T-helper 2 cell (primary cell): ENCODE data around the gene GRID2.
"Not testable (repeated sequence)": the region's sequence is repeated elsewhere in the genome, so short reads cannot be mapped to it uniquely, and the experiment has no call there.

Source experiments
- DNase-seq, 5 experiments: peaks; one replicate each; pipeline versions ENCODE4 v3.0.0 to v3.0.0-alpha.2; 2012 to 2022

Gene GRID2

DNA sequence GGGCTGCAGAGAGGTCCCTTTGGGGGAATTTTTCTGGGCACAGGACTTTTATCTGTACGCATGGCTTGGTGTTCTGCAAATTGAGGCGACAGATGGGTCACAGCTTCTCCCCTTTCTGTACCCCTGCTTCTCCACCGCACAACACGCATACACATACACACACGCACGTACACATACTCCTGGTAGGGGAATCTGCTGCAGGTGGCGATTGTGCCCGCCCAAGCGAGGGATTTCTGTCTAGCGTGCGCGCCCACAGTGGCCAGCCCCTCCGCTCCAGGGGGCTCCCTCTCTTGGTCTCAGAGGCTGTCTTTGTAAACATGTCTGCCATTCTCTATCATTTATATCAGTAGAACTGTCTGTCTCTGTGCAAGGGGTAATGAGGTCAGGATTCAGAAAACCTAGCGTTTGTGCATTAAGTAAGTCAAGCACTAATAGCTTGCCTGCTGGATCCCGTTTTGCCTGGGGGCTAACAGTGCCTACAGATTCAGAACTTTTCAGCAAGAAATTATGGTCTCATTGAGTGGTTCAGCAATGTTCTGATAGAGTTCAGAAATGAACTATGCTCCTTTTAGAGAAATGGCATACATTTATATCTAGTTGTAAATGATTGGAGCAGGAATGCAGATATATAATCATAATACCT, 2.2 kb downstream of the GRID2 start:
- no peak for DNase-seq

DNA sequence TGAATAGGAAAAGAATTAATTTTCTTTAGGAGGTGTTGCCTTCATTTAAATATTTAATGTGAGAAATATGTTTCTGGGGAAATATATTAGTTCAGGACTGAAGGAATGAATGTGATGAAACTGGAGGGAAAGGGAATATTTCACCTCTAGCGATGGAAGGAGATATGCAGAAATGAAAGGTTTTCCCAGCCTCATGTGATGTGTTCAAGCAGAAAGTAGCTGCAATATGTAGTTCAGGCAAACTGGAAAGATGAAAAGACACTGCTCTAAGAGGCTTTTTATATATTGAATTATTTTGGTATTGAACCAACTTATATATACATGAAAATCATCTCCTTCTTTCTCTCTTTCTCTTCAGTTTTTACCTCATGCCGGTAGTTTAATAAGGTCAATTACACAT, 3.4 kb downstream of the GRID2 start:
- no peak for DNase-seq

DNA sequence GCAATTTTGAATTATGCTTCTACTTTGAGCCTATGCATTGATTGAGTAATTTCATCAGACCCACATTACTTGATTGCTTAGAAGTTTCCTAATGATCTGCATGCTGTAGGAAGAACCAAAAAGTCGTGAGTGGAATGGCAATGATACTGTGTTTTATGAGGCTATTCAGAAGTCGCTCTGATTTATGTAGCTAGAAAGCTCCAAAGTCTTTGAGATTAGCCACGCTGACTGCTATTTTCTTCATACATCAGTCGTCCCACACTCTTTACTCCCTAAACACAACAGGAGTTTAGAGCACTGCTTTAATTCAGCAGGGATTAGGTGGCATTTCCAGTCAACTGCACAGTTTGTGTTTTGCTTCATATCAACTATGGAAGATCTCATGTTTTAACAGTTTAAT, 4.1 kb downstream of the GRID2 start:
- DNase-seq = no peak

GRCh38 chr4:92317047-92317446, 13.3 kb downstream of the GRID2 start:
- no peak for DNase-seq

GRCh38 chr4:92328095-92328494, 24.3 kb downstream of the GRID2 start:
- no peak for DNase-seq

DNA sequence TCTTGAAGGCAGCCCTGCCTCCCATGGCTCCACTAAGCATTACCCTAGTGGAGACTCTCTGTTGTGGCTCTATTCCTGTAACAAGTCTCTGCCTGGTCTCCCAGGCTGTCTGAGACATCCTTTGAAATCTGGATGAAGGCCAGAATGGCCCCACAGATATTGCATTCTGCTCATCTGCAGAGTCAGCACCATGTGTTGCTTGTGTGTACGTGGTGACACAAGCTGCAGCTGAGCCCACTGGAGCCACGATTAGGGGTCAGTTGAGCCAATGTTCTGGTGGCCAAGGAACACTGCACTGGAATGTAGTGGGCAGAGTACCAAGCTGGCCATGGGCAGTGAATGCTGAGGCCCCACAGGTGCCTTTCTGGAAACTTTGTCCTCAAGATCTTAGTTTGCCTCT, 29.2 kb downstream of the GRID2 start:
- DNase-seq = no peak

DNA sequence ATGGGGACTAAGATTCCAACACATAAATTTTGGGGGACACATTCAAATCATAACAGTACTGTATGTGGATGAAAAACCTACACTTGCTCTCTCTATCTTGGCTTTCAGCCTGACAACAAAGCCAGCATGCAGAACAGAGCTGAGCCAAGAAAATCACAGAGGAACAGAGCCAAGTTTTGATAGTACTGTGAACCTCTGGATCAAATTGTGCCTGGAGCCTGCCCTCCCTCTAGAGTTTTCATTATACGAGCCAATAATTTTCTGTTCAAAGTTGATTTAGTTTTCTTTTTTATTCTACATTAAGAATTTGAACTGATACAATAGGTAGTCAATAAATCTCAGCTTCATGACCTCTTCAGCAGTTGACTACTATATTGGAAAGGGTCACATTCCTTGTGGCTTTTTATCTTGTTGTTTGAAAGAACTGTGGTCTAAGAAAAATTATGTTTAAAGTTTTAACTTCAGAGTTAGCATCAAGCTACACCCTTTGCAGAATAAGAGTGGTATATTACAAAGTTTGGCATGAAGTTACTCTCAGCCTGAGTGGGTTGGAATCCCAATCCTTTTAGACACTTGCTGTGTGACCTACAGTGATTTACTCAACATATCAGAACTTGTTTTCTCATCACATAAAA, 31.1 kb downstream of the GRID2 start:
- no peak for DNase-seq

GRCh38 chr4:92339676-92340075, 35.9 kb downstream of the GRID2 start:
- no peak for DNase-seq

- no peak for DNase-seq
Measured at GRCh38 chr4:92344216-92344615, 40.5 kb downstream of the GRID2 start.

DNA sequence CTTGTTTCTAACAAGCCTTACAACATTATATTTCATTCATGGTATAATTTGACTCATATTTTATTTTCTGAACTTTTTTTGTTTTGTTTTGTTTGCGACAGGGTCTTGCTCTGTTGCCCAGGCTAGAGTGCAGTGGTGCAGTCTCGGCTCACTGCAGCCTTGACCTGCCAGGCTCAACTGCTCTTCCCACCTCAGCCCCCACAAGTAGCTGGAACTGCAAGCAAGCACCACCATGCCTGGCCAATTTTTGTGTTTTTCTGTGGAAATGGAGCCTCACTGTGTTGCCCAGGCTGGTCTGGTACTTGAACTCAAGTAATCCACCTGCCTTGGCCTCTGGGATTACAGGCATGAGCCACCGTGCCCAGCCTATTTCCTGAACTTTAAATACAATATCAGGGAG, 42.5 kb downstream of the GRID2 start:
- DNase-seq = no peak

DNA sequence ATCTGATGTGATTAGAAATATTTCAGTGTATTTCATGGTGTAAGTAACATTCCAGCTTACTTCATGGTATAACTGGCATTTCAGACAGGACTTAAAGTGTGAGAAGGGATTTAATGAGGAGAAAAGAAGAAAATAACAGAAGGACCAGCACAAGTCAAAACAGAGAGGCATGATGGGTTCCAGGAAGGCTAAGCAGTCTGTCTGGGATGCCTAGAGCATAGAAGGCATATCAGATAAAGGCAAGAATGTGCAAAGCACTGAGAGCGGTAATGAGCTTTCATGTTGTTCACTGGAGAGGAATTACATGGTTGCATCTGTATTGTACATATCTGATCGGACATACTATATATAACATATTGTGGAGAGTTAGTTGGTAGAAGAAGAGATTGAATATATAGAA, 54.2 kb downstream of the GRID2 start:
- no peak for DNase-seq

DNA sequence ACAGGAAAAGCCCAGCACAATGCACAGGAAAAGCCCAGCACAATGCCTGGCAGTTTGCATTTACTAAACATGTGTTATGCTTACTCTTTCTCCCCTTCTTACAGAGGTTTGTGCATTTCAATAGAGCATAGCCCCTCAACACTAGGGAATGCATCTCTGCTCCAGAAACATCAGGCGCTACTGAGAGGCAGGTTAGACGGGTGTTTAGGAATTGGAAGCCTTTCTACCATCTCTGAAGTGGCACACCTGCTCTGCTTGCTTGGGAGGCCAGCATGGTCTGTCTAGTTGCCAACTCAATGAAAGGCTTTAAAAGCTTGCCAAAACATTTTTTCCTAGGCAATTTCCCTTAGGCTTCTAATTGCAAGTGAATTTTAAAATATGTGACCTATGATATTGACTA, 55.7 kb downstream of the GRID2 start:
- no peak for DNase-seq

DNA sequence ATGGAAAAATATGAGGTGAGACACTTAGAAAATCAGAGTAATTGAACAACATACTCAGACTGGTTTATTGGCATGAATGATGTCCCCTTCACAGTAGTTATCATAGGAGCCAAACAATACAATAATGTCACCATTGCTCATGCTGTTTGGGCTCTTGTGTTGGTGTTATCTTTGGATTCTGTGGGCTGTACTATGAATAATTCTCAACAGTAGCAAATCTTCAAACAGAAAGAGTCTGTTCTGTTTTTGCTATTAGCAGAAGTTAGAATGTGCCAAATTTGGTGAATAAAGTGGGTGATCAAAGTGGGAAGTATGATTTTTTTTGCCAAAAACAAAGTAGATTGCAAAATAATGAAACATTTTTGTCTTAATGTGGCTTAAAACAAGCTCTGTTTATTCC, 58.3 kb downstream of the GRID2 start:
- no peak for DNase-seq

GRCh38 chr4:92368653-92369052, 64.9 kb downstream of the GRID2 start:
- DNase-seq = no peak

DNA sequence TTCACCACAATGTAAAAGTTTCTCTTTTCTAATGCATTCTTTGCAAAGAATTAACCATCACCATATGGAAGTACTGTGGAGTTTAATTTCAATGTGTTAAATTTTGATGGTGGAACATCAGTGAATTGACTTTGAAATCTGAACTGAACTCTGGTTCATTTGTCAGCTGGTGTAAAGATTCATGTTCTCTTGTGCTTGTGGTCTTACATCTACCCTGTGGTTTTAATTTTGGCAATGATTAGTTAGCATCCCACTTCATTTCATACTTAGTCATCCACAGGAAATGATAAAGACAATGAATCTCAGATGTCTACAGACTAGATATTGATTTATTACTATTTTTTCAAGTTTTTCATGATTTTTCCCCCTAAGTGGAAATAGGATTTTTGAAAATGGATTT, 77.8 kb downstream of the GRID2 start:
- DNase-seq = no peak

- no peak for DNase-seq
Measured at GRCh38 chr4:92382128-92382527, 78.4 kb downstream of the GRID2 start.

DNA sequence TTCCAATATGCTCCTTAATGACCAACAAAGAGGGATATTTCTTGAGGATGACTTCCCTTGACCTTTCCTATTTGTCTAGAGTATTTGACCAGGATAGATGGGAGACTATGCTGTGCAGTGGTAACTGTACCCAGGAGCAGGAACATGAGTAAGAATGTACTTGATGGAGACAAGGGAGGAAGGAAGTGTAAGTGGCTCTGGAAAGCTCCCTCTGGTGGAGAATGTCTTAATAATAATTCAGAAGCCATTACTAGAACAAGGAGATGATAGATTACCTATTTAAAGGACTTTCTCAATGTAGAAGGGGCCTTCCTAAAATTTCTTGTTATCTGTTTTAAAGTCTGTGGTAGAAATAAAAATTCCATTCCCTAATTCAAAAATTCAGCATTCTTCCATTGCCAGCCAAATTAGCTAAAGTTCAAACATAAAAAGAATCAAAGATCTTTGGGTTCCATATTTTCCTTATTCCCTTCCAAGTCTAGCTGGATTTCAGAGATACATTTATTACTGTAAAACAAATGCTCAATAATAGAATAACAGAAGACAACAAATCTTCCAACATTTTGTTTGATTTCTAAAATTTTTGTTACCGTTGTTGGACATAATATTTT, 83.8 kb downstream of the GRID2 start:
- peak in 1 of 5 experiments; percentile 2 for DNase-seq

- no peak for DNase-seq
Measured at GRCh38 chr4:92399032-92399431, 95.3 kb downstream of the GRID2 start.

DNA sequence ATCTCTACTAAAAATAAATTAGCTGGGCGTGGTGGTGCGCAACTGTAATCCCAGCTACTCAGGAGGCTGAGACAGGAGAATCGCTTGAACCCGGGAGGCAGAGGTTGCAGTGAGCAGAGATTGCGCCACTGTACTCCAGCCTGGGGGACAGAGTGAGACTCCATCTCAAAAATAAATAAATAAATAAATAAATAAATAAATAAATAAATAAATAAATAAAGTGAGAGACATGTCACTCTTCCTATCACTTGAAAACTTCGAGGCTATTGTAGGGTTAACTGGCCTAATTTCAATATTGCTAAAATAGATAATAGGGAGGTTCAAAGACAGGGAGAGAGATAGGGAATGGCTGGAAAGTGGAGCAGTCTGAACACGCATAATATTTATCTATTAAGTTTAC, 99.8 kb downstream of the GRID2 start:
- not testable (repeated sequence) for DNase-seq

GRCh38 chr4:92406488-92406887, 102.7 kb downstream of the GRID2 start:
- DNase-seq = no peak

- DNase-seq = no peak
Measured at GRCh38 chr4:92421920-92422319, 118.2 kb downstream of the GRID2 start.

- DNase-seq = no peak
Measured at GRCh38 chr4:92433272-92433758, 129.5 kb downstream of the GRID2 start.

DNA sequence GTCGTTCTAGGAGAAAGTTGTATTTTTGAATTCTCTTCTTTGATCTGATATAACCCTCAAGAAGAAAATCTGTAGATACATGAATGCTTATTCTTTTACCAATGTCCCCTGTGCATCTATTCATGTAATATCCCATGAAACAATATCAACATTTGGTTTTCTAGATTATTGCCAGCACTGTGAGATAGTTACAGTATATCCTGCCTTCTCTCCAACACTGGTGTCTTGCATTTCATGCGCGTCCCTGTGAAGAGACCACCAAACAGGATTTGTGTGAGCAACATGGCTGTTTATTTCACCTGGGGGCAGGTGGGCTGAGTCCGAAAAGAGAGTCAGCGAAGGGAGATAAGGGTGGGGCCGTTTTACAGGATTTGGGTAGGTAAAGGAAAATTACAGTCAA, 135.0 kb downstream of the GRID2 start:
- DNase-seq = not testable (repeated sequence)

DNA sequence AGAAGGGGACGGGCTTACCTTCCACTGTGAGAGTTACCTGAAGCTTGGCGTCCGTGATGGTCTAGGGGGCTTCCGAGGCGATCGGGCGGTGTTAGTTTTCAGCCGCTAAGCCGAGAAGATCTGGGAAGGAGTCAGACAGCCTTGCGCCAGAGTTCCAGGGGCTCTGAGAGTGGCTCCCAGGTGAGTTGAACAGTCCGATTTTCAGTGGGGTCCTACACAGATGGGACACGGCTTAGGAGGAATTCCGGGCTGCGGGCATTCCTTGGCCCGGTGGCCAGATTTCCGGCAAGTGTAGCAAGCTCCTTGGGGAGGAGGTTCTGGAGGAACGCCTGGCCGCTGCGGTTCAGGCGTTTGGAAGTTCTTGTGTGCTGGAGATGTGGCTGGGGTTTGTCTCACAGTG, 138.4 kb downstream of the GRID2 start:
- DNase-seq = not testable (repeated sequence)
